Chondrocyte (in vitro differentiated cells): ENCODE data around the gene HSD17B12. TPM values are rescaled to one million over a fixed set of nuclear protein-coding genes. Genes with fewer than 3 reads are reported as not detected.
A peak's percentile ranks its signal among the peaks of the same experiment; 100 is the strongest.

Experiments
- DNase-seq: peaks from one replicate; pipeline ENCODE4 v3.0.0; 2021; ENCODE audit warnings: mixed read lengths, low spot score
- H3K27ac Mint-ChIP-seq: one replicate; pipeline ENCODE4 v1.8.0; 2021; ENCODE audit warnings: mild to moderate bottlenecking, moderate library complexity, mixed read lengths; ENCODE audit not compliant: unreplicated experiment
- H3K27me3 Mint-ChIP-seq: 2 replicates; pipeline ENCODE4 v1.8.0; 2021; ENCODE audit warnings: low read depth, mixed read lengths
- H3K36me3 Mint-ChIP-seq: 2 replicates; pipeline ENCODE4 v1.8.0; 2021; ENCODE audit warnings: low read depth, mixed read lengths
- H3K4me1 Mint-ChIP-seq: 2 replicates; pipeline ENCODE4 v1.8.0; 2021; ENCODE audit warnings: low read depth, mild to moderate bottlenecking, mixed read lengths
- H3K4me3 Mint-ChIP-seq: one replicate; pipeline ENCODE4 v1.8.0; 2021; ENCODE audit warnings: mild to moderate bottlenecking, moderate library complexity, mixed read lengths; ENCODE audit not compliant: unreplicated experiment
- H3K9me3 Mint-ChIP-seq: 2 replicates; pipeline ENCODE4 v1.8.0; 2021; ENCODE audit warnings: low read depth, mixed read lengths
- CTCF ChIP-seq: fragments of 200-600 bp; sonication (generic); IDR thresholded peaks from 2 replicates; pipeline ENCODE4 v1.5.0; 2021; ENCODE audit warnings: antibody characterized with exemption, mild to moderate bottlenecking, moderate library complexity
- total RNA-seq: library from RNA; stranded (reverse); gene quantifications from 3 replicates; pipeline ENCODE4 v1.2.1, GENCODE V29; 2021

The HSD17B12 gene
- total RNA-seq, 1 donor from 2014 or later: 89.3 TPM

- TF ChIP-seq CTCF: no peak
- H3K9me3 Mint-ChIP-seq: no peaks in the 10 kb centered on the region
- DNase-seq: no peak
- H3K4me3 Mint-ChIP-seq: no peak overlapping the region
- H3K27me3 Mint-ChIP-seq: no peaks in the 10 kb centered on the region
- H3K4me1 Mint-ChIP-seq: peaks cover 14% of the 10 kb centered on the region
- peak overlapping the region; percentile 77 for H3K27ac Mint-ChIP-seq
- H3K36me3 Mint-ChIP-seq: peaks cover 25% of the 10 kb centered on the region
Observed at GRCh38 chr11:43892851-43893250, 212.3 kb downstream of the HSD17B12 start.

- Mint-ChIP-seq H3K4me1 (peaks cover 14% of the 10 kb centered on the region), H3K9me3 (no peaks in the 10 kb centered on the region), H3K4me3 (no peak overlapping the region), H3K27ac (no peak overlapping the region), H3K27me3 (no peaks in the 10 kb centered on the region), H3K36me3 (peaks cover 39% of the 10 kb centered on the region)
- TF ChIP-seq CTCF: no peak
- DNase-seq: no peak
Observed at GRCh38 chr11:43894546-43894945, 214.0 kb downstream of the HSD17B12 start.

- Mint-ChIP-seq H3K9me3 (no peaks in the 10 kb centered on the region), H3K27ac (no peak overlapping the region), H3K4me3 (no peak overlapping the region), H3K36me3 (peaks cover 36% of the 10 kb centered on the region), H3K4me1 (peaks cover 14% of the 10 kb centered on the region), H3K27me3 (no peaks in the 10 kb centered on the region)
- DNase-seq: no peak
- TF ChIP-seq CTCF: no peak
Observed at GRCh38 chr11:43895601-43896000, 215.1 kb downstream of the HSD17B12 start.

DNA sequence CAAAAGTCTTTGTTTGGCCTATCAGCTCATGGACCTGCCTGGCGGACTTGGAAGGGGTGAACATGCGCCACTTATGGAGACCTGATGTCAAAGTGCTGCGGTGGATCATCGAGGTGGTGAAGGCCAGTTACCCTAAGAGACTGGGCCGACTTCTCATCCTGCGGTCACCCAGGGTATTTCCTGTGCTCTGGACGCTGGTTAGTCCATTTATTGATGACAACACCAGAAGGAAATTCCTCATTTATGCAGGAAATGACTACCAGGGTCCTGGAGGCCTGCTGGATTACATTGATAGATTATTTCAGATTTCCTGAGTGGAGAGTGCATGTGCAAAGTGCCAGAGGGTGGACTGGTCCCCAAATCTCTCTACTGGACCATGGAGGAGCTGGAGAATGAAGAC, 218.0 kb downstream of the HSD17B12 start:
- Mint-ChIP-seq H3K4me3 (no peak overlapping the region), H3K27ac (no peak overlapping the region), H3K36me3 (peaks cover 37% of the 10 kb centered on the region), H3K4me1 (no peaks in the 10 kb centered on the region), H3K27me3 (no peaks in the 10 kb centered on the region), H3K9me3 (no peaks in the 10 kb centered on the region)
- DNase-seq: no peak
- TF ChIP-seq CTCF: no peak

DNA sequence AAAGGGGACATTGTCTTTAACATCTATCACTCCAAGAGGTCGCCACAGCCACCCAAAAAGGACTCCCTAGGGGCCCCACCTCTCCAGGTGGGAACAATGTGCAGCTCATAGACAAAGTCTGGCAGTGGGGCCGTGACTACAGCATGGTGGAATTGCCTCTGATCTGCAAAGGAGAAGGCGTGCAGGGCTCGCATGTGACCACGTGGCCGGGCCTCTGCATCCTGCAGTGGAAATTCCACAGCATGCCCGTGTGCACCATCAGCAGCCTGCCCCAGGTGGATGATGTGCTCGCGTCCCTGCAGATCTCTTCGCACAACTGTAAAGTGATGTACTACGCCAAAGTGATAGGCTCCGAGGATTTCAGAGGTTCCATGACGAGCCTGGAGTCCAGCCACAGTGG, 218.6 kb downstream of the HSD17B12 start:
- Mint-ChIP-seq H3K27ac (no peak overlapping the region), H3K27me3 (no peaks in the 10 kb centered on the region), H3K4me1 (no peaks in the 10 kb centered on the region), H3K9me3 (no peaks in the 10 kb centered on the region), H3K36me3 (peaks cover 37% of the 10 kb centered on the region), H3K4me3 (no peak overlapping the region)
- no peak for TF ChIP-seq CTCF
- DNase-seq: no peak
